ENCODE results near the gene DPF3. TPM values are rescaled to one million over a fixed set of nuclear protein-coding genes. Genes with fewer than 3 reads are reported as not detected.

Gene DPF3
- total RNA-seq, 6 experiments from 2014 or later, result 4.1 to 6.6 (median 5.4) TPM

DNA sequence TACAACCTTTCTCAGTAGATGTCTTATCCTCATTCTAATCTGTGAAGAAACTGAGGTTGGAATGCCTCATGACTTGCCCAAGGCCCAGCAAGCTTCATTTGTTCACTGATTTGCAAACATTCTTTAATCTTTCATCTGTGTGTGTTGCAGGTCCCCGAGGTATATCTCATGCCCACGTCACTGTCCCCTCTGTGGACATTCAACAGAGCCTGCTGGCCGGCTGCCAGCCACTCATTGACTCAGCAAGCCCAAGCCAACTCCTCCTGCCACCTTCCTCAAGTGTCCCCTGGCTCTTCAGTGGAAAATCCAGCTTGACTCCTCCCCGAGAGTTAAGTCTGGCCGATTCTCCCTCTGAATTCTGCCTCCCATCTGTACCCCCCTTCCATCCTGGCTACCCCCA lies 30.4 kb upstream of the DPF3 start:
- Mint-ChIP-seq H3K36me3 (ENCODE audit: low read depth) (no peaks in the 10 kb centered on the region; the same call in 1 of the 2 replicates), H3K27ac (no peak overlapping the region), H3K4me3 (no peak overlapping the region), H3K9me3 (no peaks in the 10 kb centered on the region), H3K27me3 (ENCODE audit: insufficient read depth) (peaks cover 3% of the 10 kb centered on the region), H3K4me1 (ENCODE audit: low read depth) (peaks cover 30% of the 10 kb centered on the region)
- TF ChIP-seq, protein P1, sequence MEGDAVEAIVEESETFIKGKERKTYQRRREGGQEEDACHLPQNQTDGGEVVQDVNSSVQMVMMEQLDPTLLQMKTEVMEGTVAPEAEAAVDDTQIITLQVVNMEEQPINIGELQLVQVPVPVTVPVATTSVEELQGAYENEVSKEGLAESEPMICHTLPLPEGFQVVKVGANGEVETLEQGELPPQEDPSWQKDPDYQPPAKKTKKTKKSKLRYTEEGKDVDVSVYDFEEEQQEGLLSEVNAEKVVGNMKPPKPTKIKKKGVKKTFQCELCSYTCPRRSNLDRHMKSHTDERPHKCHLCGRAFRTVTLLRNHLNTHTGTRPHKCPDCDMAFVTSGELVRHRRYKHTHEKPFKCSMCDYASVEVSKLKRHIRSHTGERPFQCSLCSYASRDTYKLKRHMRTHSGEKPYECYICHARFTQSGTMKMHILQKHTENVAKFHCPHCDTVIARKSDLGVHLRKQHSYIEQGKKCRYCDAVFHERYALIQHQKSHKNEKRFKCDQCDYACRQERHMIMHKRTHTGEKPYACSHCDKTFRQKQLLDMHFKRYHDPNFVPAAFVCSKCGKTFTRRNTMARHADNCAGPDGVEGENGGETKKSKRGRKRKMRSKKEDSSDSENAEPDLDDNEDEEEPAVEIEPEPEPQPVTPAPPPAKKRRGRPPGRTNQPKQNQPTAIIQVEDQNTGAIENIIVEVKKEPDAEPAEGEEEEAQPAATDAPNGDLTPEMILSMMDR (IDR thresholded peaks at IDR 0.05), result no peak
- no peak for DNase-seq

DNA sequence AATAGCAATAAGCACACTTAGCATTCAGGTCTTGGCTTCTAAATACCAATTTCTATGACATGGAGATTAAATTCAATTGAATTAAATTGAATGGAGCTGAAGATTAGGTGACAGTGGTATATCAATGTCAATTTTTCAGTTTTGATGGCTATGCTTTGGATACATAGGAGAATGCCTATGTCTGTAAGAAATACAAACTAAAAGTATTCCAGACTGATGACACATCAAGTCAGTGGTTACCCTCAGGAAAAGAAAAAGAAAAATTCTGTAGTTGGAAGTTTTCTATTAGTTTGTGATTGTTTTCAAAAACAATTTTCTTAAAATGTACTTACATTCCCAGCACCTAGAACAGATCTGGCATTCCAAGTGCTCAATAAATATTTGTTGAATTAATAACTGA lies 27.5 kb upstream of the DPF3 start:
- TF ChIP-seq, protein P1 (IDR thresholded peaks at IDR 0.05), result no peak
- H3K27ac Mint-ChIP-seq, result no peak overlapping the region; the same call in 1 of the 2 replicates
- H3K36me3 Mint-ChIP-seq (ENCODE audit: low read depth), result no peaks in the 10 kb centered on the region; the same call in 1 of the 2 replicates
- no peak for DNase-seq
- peaks cover 10% of the 10 kb centered on the region for H3K27me3 Mint-ChIP-seq (ENCODE audit: insufficient read depth)
- H3K9me3 Mint-ChIP-seq, result no peaks in the 10 kb centered on the region
- H3K4me1 Mint-ChIP-seq (ENCODE audit: low read depth), result peaks cover 26% of the 10 kb centered on the region
- H3K4me3 Mint-ChIP-seq, result no peak overlapping the region

DNA sequence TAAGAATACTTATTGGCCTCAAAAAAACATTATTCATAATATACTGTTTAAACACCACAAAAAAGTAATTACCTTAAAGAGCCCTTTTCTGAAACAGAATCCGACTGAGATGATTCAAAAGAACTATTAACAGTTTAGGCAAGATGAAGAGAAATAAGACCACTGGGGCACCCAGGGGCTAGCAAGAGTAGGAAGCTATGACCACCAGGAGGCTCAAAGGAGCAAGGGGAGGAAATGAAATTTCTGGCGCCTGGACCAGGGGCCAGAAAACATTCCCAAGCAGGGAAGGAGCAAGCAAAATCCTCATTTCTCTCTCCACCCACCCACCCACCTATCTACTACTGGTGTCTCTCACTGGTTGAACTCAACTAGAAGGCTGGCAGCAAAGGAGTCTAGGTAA lies 26.1 kb upstream of the DPF3 start:
- TF ChIP-seq, protein P1 (IDR thresholded peaks at IDR 0.05), result peak; percentile 36
- no peaks in the 10 kb centered on the region for H3K9me3 Mint-ChIP-seq
- peaks cover 10% of the 10 kb centered on the region for H3K27me3 Mint-ChIP-seq (ENCODE audit: insufficient read depth)
- H3K36me3 Mint-ChIP-seq (ENCODE audit: low read depth), result no peaks in the 10 kb centered on the region
- no peak for DNase-seq
- H3K4me1 Mint-ChIP-seq (ENCODE audit: low read depth), result peaks cover 27% of the 10 kb centered on the region
- H3K27ac Mint-ChIP-seq, result no peak overlapping the region
- H3K4me3 Mint-ChIP-seq, result no peak overlapping the region

DNA sequence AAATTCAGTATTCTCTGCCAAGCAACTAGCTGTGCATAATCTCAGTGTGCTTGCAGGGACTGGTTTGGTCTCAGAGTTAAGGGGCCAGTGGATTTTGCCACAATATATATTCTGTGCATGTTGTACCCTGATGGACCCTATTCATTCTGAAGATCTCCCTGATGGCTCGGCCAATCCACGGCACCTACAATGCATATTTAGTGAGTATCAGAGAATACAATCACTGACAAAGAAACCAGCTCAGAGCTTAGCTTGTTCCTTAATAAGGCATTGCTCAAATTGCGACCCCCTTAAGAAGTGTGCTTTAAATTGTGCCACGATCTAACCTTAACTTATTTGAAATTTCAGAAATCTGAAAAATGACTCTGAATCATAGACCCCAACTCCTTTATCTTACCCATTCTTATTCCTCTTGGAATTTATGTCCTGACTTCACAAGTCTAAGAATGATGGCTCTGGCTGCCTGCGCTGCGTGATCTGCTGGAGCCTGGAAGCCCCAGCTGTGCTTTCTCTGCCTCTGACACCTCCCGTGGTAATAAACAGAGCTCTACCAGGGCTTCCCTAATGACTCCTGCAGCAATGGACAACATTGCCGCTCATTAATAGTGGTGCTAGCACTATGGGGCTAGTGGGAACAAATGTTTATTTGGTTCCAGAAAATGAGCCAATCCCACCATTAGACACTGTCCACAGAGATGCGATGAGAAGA lies 23.3 kb upstream of the DPF3 start:
- peaks cover 33% of the 10 kb centered on the region for H3K4me1 Mint-ChIP-seq (ENCODE audit: low read depth)
- H3K27me3 Mint-ChIP-seq (ENCODE audit: insufficient read depth), result peaks cover 10% of the 10 kb centered on the region
- H3K27ac Mint-ChIP-seq, result no peak overlapping the region
- no peak for DNase-seq
- H3K36me3 Mint-ChIP-seq (ENCODE audit: low read depth), result no peaks in the 10 kb centered on the region
- TF ChIP-seq, protein P1 (IDR thresholded peaks at IDR 0.05), result no peak
- H3K9me3 Mint-ChIP-seq, result no peaks in the 10 kb centered on the region
- H3K4me3 Mint-ChIP-seq, result no peak overlapping the region

DNA sequence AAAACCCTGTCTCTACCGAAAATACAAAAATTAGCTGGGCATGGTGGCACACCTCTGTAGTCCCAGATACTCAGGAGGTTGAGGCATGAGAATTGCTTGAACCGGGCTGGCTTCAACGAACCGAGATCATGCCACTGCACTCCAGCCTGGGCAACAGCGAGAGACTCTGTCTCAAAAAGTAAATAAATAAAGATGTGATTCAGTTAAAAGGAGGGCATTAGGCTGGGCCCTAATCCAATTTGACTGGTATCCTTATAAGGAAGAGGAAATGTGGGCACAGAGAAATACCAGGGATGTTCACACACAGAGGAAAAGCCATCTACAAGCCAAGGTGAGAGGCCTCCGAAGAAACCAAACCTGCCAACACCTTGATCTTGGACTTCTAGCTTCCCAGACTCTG lies 22.3 kb upstream of the DPF3 start:
- Mint-ChIP-seq H3K27ac (no peak overlapping the region), H3K27me3 (ENCODE audit: insufficient read depth) (peaks cover 10% of the 10 kb centered on the region), H3K9me3 (no peaks in the 10 kb centered on the region), H3K36me3 (ENCODE audit: low read depth) (no peaks in the 10 kb centered on the region), H3K4me1 (ENCODE audit: low read depth) (peaks cover 24% of the 10 kb centered on the region), H3K4me3 (no peak overlapping the region)
- TF ChIP-seq, protein P1 (IDR thresholded peaks at IDR 0.05), result no peak
- no peak for DNase-seq
